GM23248 (cell line): ENCODE measurements around the gene ASPSCR1.

Source experiments
- EZH2 ChIP-seq: fragments of 200-600 bp; sonication (generic); IDR thresholded peaks from 2 replicates; pipeline ENCODE4 v1.6.1; 2018; ENCODE audit warnings: antibody characterized with exemption, mild to moderate bottlenecking; ENCODE audit not compliant: insufficient read depth, poor library complexity, severe bottlenecking
- EZH2phosphoT487 ChIP-seq: fragments of 200-600 bp; sonication (generic); IDR thresholded peaks from 2 replicates; pipeline ENCODE4 v1.6.1; 2018; ENCODE audit warnings: antibody characterized with exemption, moderate library complexity, mild to moderate bottlenecking, low read depth; ENCODE audit not compliant: insufficient read depth

DNA sequence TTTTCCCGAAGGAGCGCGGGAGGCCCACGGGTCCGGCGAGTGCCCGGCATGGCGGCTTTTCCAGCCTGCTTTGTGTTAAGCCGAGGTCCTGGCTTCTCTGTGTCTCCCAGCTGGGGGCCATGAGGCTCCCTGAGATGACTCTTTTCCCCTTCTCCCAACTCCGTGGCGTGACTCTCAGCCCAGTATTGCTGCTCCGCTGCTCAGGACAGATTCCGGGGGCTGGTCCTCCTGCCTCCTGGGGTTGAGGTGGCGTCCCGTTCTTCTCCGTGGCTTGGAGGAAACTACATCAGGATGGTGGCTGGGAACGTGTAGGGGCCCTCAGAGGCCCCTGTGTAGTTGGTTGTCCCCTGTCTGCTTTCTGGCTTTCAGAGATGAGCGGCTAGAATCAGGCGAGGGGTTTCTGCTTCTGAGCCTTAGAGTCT, 75.2 kb downstream of the ASPSCR1 start:
- TF ChIP-seq EZH2 (no peak), EZH2phosphoT487 (no peak)
